GM19463 (cell line): ENCODE results near the gene RBM23.
"Not testable (repeated sequence)": the region's sequence is repeated elsewhere in the genome, so short reads cannot be mapped to it uniquely, and the experiment has no call there.

ENCODE experiments used
- ATAC-seq: cut with Tn5 transposase; IDR thresholded peaks from one replicate; pipeline ENCODE4 v1.9.1; 2021; ENCODE audit warnings: mild to moderate bottlenecking, moderate library complexity; ENCODE audit not compliant: unreplicated experiment

The RBM23 gene

GRCh38 chr14:22918804-22919600, at the start of gene RBM23:
Gene RBM23, minus strand, starts transcription at chr14:22919149.
- ATAC-seq: peak; percentile 91

- ATAC-seq: no peak
Observed at GRCh38 chr14:22966783-22967269, 47.9 kb upstream of the RBM23 start.

GRCh38 chr14:22965916-22966782, 47.2 kb upstream of the RBM23 start:
- ATAC-seq: not testable (repeated sequence)

- ATAC-seq: no peak
Observed at GRCh38 chr14:22962061-22962676, 43.2 kb upstream of the RBM23 start.

- ATAC-seq: no peak
Observed at GRCh38 chr14:22955702-22956569, 37.0 kb upstream of the RBM23 start.

- no peak for ATAC-seq
Observed at GRCh38 chr14:22952418-22952817, 33.5 kb upstream of the RBM23 start.

- ATAC-seq: not testable (repeated sequence)
Observed at GRCh38 chr14:22951795-22952194, 32.8 kb upstream of the RBM23 start.

GRCh38 chr14:22945642-22946041, 26.7 kb upstream of the RBM23 start:
- no peak for ATAC-seq

- ATAC-seq: no peak
Observed at GRCh38 chr14:22939684-22940083, 20.7 kb upstream of the RBM23 start.

GRCh38 chr14:22935156-22935555, 16.2 kb upstream of the RBM23 start:
- no peak for ATAC-seq

- ATAC-seq: no peak
Observed at GRCh38 chr14:22932146-22932545, 13.2 kb upstream of the RBM23 start.

GRCh38 chr14:22929961-22930364, 11.0 kb upstream of the RBM23 start:
- peak; percentile 1 for ATAC-seq

- ATAC-seq: peak; percentile 93
Observed at GRCh38 chr14:22929104-22929960, 10.4 kb upstream of the RBM23 start, which contains the start of gene PRMT5. Gene PRMT5, minus strand, starts transcription at chr14:22929376. Its CDS starts 15 bp downstream, at chr14:22929361.

- no peak for ATAC-seq
Observed at GRCh38 chr14:22928237-22929103, 9.5 kb upstream of the RBM23 start.

- no peak for ATAC-seq
Observed at GRCh38 chr14:22926316-22926715, 7.4 kb upstream of the RBM23 start.

GRCh38 chr14:22925513-22925912, 6.6 kb upstream of the RBM23 start:
- ATAC-seq: no peak

- ATAC-seq: no peak
Observed at GRCh38 chr14:22923746-22924145, 4.8 kb upstream of the RBM23 start.

GRCh38 chr14:22922294-22922693, 3.3 kb upstream of the RBM23 start:
- ATAC-seq: no peak
